LNCAP (cell line): Measurements from ENCODE around the gene MAP7D2.

Experiments
- CTCF ChIP-seq: fragments of 450-650 bp; IDR thresholded peaks from 2 replicates; pipeline ENCODE4 v1.5.1; 2017; ENCODE audit warnings: mild to moderate bottlenecking

The MAP7D2 gene

GRCh38 chrX:20005883-20006282, 110.8 kb downstream of the MAP7D2 start:
- no peak for TF ChIP-seq CTCF

- no peak for TF ChIP-seq CTCF
Observed at GRCh38 chrX:20001588-20001987, 115.1 kb downstream of the MAP7D2 start.

- TF ChIP-seq CTCF = 0 out of 2 replicates have a peak, but pooled peaks have one; percentile 3
Observed at GRCh38 chrX:19991350-19991718, 125.4 kb downstream of the MAP7D2 start.

GRCh38 chrX:19990556-19991349, 126.0 kb downstream of the MAP7D2 start, which contains the start of gene BCLAF3:
TSS of gene BCLAF3 (minus strand) at chrX:19991061. CDS start at chrX:19970264, 20,797 bp downstream.
- peak; percentile 78 for TF ChIP-seq CTCF

GRCh38 chrX:19990151-19990555, 126.6 kb downstream of the MAP7D2 start:
- no peak for TF ChIP-seq CTCF

- peak; percentile 16; the same call in 1 of the 2 replicates for TF ChIP-seq CTCF
Observed at GRCh38 chrX:19987856-19988255, 128.9 kb downstream of the MAP7D2 start.

GRCh38 chrX:19986531-19986930, 130.2 kb downstream of the MAP7D2 start:
- TF ChIP-seq CTCF = no peak
